ENCODE data around the gene ZC3H7B. TPM values are rescaled to one million over a fixed set of nuclear protein-coding genes. Genes with fewer than 3 reads are reported as not detected.

The ZC3H7B gene
- total and polyA plus RNA-seq, 7 donors, result 13.2 to 43.3 (median 24.3) TPM

DNA sequence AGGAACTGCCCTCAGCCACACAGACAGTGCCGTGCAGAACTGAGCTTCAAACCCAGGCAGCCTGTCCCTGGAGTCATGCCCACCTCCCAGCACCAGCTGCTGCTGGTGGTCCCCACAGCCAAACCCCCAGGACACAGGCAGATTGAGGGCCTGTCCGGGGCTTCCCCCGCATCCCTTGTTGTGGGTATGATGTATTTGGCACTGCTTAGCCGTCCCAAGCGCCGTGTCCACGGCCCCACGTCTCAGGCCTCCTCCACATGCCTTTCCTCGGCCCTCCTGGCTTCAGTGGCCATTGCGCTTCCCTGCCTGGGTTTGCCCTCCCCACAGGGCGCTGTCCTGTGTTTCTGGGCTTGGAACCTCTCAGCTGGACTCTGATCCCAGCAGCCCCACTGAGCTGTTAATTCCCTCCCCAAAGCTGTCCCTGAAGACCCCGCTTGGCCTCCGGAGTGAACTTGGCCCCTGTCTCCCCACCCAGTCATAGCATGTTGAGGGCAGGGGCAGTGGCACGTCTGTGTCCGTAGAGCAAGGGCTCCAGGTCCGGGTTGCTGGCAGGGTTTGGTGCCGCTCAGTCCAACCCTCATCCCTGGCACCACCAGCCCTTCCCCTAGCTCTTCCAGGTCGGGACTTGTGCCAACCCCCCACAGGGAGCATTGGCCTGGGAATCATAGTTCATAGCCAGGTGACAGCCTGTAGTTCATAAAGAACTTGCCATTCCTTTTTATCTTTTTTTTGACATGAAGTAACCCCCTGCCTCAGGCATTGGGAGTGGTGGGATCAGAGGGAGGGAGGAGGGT lies 45.9 kb downstream of the ZC3H7B start:
- WGBS, 2 donors, result 93 to 94% methylated on average over 18 of the region's 18 CpGs
- Histone ChIP-seq H3K27ac (no peak overlapping the region), H3K27me3 (no peaks in the 10 kb centered on the region), H3K9me3 (no peaks in the 10 kb centered on the region), H3K4me1 (no peaks in the 10 kb centered on the region), H3K36me3 (peaks cover 63 to 99% (median 77%) of the 10 kb centered on the region in 4 donors), H3K4me3 (no peak overlapping the region)
- intact Hi-C loops (cut with DNase I), result no loop called here
- DNase-seq, result peak; percentile 59
- TF ChIP-seq EP300 (IDR thresholded peaks at IDR 0.05) (no peak), CTCF (IDR thresholded peaks at IDR 0.05) (no peak), POLR2AphosphoS5 (IDR thresholded peaks at IDR 0.05) (no peak), POLR2A (IDR thresholded peaks at IDR 0.05) (no peak)

- no peak overlapping the region for H3K4me3 ChIP-seq
- intact Hi-C loops (cut with DNase I), result no loop called here
- no peak overlapping the region for H3K27ac ChIP-seq
- H3K27me3 ChIP-seq, result no peaks in the 10 kb centered on the region
- no peaks in the 10 kb centered on the region for H3K4me1 ChIP-seq
- no peaks in the 10 kb centered on the region for H3K9me3 ChIP-seq
- WGBS, 2 donors, result 95 to 96% methylated on average over 22 of the region's 22 CpGs
- TF ChIP-seq EP300 (IDR thresholded peaks at IDR 0.05), result no peak
- no peak for TF ChIP-seq POLR2A (IDR thresholded peaks at IDR 0.05)
- TF ChIP-seq POLR2AphosphoS5 (IDR thresholded peaks at IDR 0.05), result no peak
- no peak for TF ChIP-seq CTCF (IDR thresholded peaks at IDR 0.05)
- peaks cover 51 to 100% (median 77%) of the 10 kb centered on the region in 4 donors for H3K36me3 ChIP-seq
- DNase-seq, result no peak
Measured at GRCh38 chr22:41348964-41349484, 47.7 kb downstream of the ZC3H7B start.

DNA sequence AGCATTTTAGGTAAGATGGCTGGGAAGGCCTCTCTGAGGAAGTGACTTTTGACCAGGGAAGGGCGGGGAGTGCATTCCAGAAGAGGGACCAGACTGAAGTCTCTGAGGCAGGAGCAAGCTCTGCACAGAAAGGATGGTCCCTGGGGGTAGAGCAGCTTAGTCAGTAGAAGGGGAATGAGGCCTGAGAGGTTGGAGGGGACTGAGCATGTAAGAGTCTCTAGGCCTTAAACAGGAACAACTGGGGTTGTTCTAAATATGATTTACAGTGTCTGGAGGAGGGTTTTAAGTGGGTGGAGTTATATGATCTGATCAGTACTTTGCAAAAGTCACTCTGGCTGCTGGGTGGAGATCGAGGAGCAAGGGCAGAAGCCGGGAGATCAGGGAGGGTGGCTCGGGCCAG lies 48.8 kb downstream of the ZC3H7B start:
- H3K27ac ChIP-seq, result no peak overlapping the region
- H3K36me3 ChIP-seq, result peaks cover 46 to 100% (median 74%) of the 10 kb centered on the region in 4 donors
- H3K4me1 ChIP-seq, result no peaks in the 10 kb centered on the region
- no peak for TF ChIP-seq CTCF (IDR thresholded peaks at IDR 0.05)
- TF ChIP-seq POLR2A (IDR thresholded peaks at IDR 0.05), result no peak
- TF ChIP-seq EP300 (IDR thresholded peaks at IDR 0.05), result no peak
- no peak for TF ChIP-seq POLR2AphosphoS5 (IDR thresholded peaks at IDR 0.05)
- H3K4me3 ChIP-seq, result no peak overlapping the region
- intact Hi-C loops (cut with DNase I), result no loop called here
- no peaks in the 10 kb centered on the region for H3K9me3 ChIP-seq
- no peak for DNase-seq
- 27 to 70% methylated on average over 4 of the region's 4 CpGs for WGBS, 2 donors
- no peaks in the 10 kb centered on the region for H3K27me3 ChIP-seq

DNA sequence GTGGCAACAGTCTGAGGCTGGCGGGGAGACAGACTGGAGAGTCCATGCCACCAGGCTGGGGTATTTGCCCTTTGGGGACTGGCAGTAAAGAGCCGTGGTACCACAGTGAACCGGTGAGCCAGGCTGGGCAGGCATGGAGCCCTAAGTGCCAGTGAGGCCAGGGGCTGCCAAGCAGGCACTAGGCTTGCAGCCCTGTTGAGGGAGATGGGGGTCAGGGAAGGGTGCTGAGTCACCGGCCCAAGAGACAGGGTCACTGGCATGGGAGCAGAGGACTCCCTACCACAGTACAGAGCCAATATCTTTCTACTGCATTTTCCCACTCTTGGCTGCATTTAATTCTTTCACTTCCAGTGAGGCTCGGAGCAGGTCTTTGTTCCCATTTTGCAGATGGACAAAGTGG lies 49.7 kb downstream of the ZC3H7B start:
- Histone ChIP-seq H3K4me3 (no peak overlapping the region), H3K4me1 (no peaks in the 10 kb centered on the region), H3K27me3 (no peaks in the 10 kb centered on the region), H3K27ac (no peak overlapping the region), H3K9me3 (no peaks in the 10 kb centered on the region), H3K36me3 (peaks cover 41 to 100% (median 77%) of the 10 kb centered on the region in 4 donors)
- WGBS, 2 donors, result 96% methylated on average over 5 of the region's 5 CpGs
- no peak for DNase-seq
- intact Hi-C loops (cut with DNase I), result no loop called here
- no peak for TF ChIP-seq POLR2A (IDR thresholded peaks at IDR 0.05)
- TF ChIP-seq CTCF (IDR thresholded peaks at IDR 0.05), result no peak
- TF ChIP-seq POLR2AphosphoS5 (IDR thresholded peaks at IDR 0.05), result no peak
- no peak for TF ChIP-seq EP300 (IDR thresholded peaks at IDR 0.05)
